Loucy (cell line): ENCODE measurements around the gene RABAC1.

Source experiments
- CTCF ChIP-seq: fragments of 200-600 bp; sonication (generic); conservative IDR thresholded peaks from 2 replicates; pipeline ENCODE4 v1.5.1; 2014; ENCODE audit warnings: mild to moderate bottlenecking, antibody characterized with exemption, low read length
- EZH2phosphoT487 ChIP-seq: fragments of 200-600 bp; IDR thresholded peaks from 2 replicates; pipeline ENCODE4 v1.6.1; 2018; ENCODE audit warnings: antibody characterized with exemption, mild to moderate bottlenecking, moderate library complexity, borderline replicate concordance

- TF ChIP-seq CTCF (no peak), EZH2phosphoT487 (no peak)
Observed at GRCh38 chr19:41907994-41908615, 51.0 kb downstream of the RABAC1 start.
